Gastrocnemius medialis (tissue), 4 donors: ENCODE results near the gene GOSR1. TPM values are rescaled to one million over a fixed set of nuclear protein-coding genes. Genes with fewer than 3 reads are reported as not detected.
"Not testable (repeated sequence)": the region's sequence is repeated elsewhere in the genome, so short reads cannot be mapped to it uniquely, and the experiment has no call there.

Experiments used
- ATAC-seq, 2 donors: fragments of 150-250 bp; one replicate each; pipeline ENCODE4 v1.9.1; 2016
- DNase-seq, 2 donors: peaks; one replicate each; pipeline ENCODE4 v3.0.0-alpha.2; 2019
- H3K27ac ChIP-seq, 4 donors: fragments of 200-600 bp; sonication (generic); 1 replicate in 1 of 4; 2 replicates in 3 of 4; pipeline ENCODE4 v1.5.1; 2016 to 2018; ENCODE audit warnings: mild to moderate bottlenecking in 2 of 4, moderate library complexity in 1 of 4
- H3K27me3 ChIP-seq, 3 donors: fragments of 200-600 bp; sonication (generic) in 2 of 3; 1 replicate in 1 of 3; 2 replicates in 2 of 3; pipeline versions ENCODE4 v1.5.1 to v1.6.0; 2016 to 2019; ENCODE audit warnings: mild to moderate bottlenecking in 1 of 3, moderate library complexity in 1 of 3
- H3K36me3 ChIP-seq, 2 donors: fragments of 200-600 bp; sonication (generic) in 1 of 2; one replicate each; pipeline ENCODE4 v1.5.1; 2017 to 2018
- H3K4me1 ChIP-seq, 2 donors: fragments of 200-600 bp; sonication (generic) in 1 of 2; one replicate each; pipeline ENCODE4 v1.5.1; 2016 to 2017; ENCODE audit warnings: mild to moderate bottlenecking in 2 of 2
- H3K4me3 ChIP-seq, 4 donors: fragments of 200-600 bp; sonication (generic) in 3 of 4; 1 replicate in 1 of 4; 2 replicates in 3 of 4; pipeline ENCODE4 v1.5.1; 2016 to 2019; ENCODE audit warnings: mild to moderate bottlenecking in 2 of 4
- H3K9me3 ChIP-seq, 3 donors: fragments of 200-600 bp; sonication (generic) in 2 of 3; 1 replicate in 1 of 3; 2 replicates in 2 of 3; pipeline ENCODE4 v1.5.1; 2016 to 2019
- POLR2A ChIP-seq, 2 donors: fragments of 450-650 bp; IDR thresholded peaks; one replicate each; pipeline ENCODE4 v1.6.1; 2017; ENCODE audit warnings: antibody characterized with exemption in 2 of 2, mild to moderate bottlenecking in 2 of 2, moderate library complexity in 2 of 2
- in situ Hi-C, 4 donors: fragments of 200-750 bp; cut with MboI; loops; one replicate each; pipeline versions ENCODE4 v1.15.0 to v1.8.0; 2017; ENCODE audit warnings: low sequenced_read_pairs in 4 of 4
- intact Hi-C: fragments of 100-400 bp; cut with DNase I; formaldehyde crosslinking; loops from one replicate; pipeline ENCODE4 v1.15.1; 2023; ENCODE audit warnings: low total_unique reads
- total RNA-seq, 4 donors: library from RNA; depleted of rRNA; stranded (reverse); fragments of >200 nt; gene quantifications; one replicate each; pipeline versions ENCODE4 v1.1.0 to v1.2.3, GENCODE V29; 2016
- TF ChIP-seq, protein P1 (sequence below), 5 experiments: fragments of 450-650 bp in 3 of 5; fragments of 200-600 bp in 2 of 5; sonication (generic) in 2 of 5; IDR thresholded peaks in 4 of 5; conservative IDR thresholded peaks in 1 of 5; 1 replicate in 4 of 5; 2 replicates in 1 of 5; pipeline ENCODE4 v1.5.1; 2016 to 2019; ENCODE audit warnings: antibody characterized with exemption in 5 of 5, mild to moderate bottlenecking in 3 of 5, moderate library complexity in 3 of 5

GOSR1 gene
- total RNA-seq, 4 donors from 2014 or later, result 22.7 to 29.1 (median 25.8) TPM

DNA sequence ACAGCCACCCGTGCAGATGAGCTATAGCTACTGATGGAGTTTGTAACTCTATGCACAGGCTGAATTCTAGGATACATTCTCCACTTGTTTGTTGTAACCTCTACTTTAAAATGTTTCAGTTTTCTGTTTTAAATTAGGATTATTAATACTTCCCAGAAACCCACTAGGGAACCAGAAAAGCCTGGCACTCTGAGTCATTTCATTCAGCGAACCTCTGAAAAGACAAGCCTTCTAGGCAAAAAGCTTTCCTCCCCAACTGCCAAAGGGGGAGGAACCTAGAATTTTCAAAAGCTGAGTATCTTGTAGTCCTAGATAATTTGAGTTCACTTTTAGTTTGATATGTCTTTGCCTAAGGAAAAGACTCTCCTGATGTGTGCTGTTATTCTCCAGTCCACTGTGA is 43.2 kb downstream of the GOSR1 start:
- TF ChIP-seq, protein P1, sequence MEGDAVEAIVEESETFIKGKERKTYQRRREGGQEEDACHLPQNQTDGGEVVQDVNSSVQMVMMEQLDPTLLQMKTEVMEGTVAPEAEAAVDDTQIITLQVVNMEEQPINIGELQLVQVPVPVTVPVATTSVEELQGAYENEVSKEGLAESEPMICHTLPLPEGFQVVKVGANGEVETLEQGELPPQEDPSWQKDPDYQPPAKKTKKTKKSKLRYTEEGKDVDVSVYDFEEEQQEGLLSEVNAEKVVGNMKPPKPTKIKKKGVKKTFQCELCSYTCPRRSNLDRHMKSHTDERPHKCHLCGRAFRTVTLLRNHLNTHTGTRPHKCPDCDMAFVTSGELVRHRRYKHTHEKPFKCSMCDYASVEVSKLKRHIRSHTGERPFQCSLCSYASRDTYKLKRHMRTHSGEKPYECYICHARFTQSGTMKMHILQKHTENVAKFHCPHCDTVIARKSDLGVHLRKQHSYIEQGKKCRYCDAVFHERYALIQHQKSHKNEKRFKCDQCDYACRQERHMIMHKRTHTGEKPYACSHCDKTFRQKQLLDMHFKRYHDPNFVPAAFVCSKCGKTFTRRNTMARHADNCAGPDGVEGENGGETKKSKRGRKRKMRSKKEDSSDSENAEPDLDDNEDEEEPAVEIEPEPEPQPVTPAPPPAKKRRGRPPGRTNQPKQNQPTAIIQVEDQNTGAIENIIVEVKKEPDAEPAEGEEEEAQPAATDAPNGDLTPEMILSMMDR (IDR thresholded peaks at IDR 0.05 in 4 of 5, conservative IDR thresholded peaks at IDR 0.05 in 1 of 5), result no peak
- no peak for TF ChIP-seq POLR2A (IDR thresholded peaks at IDR 0.05)
- DNase-seq (no peak), ATAC-seq (no peak)
- peaks cover 6 to 8% of the 10 kb centered on the region in 2 donors for H3K4me1 ChIP-seq
- H3K36me3 ChIP-seq, result peaks cover 0 to 33% of the 10 kb centered on the region in 2 donors
- intact Hi-C loops (no loop called here), in situ Hi-C loops (no loop called here)
- no peak overlapping the region for H3K27ac ChIP-seq
- H3K27me3 ChIP-seq, result no peaks in the 10 kb centered on the region
- no peaks in the 10 kb centered on the region for H3K9me3 ChIP-seq
- no peak overlapping the region for H3K4me3 ChIP-seq

DNA sequence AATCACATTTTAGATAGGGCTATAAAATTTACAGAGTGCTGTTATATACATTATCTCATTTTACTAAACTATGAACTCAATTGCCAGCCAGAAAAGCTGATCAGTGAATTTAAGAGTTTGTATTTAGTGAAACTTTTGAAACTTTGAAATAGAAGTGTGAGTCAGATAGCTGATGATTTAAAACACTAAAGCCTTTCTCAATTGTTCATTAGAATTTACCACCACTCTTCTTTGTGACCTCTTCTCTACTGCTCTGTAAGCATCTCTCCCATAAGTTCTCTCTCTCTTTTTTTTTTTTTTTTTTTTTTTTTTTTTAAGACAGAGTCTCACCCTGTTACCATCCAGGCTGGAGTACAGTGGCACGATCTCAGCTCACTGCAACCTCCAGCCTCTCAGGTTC is 43.7 kb downstream of the GOSR1 start:
- Histone ChIP-seq H3K36me3 (peaks cover 0 to 33% of the 10 kb centered on the region in 2 donors), H3K4me1 (peaks cover 6 to 8% of the 10 kb centered on the region in 2 donors), H3K4me3 (no peak overlapping the region), H3K9me3 (no peaks in the 10 kb centered on the region), H3K27me3 (no peaks in the 10 kb centered on the region), H3K27ac (no peak overlapping the region)
- in situ Hi-C loops (no loop called here), intact Hi-C loops (no loop called here)
- TF ChIP-seq, protein P1 (IDR thresholded peaks at IDR 0.05 in 4 of 5, conservative IDR thresholded peaks at IDR 0.05 in 1 of 5), result no peak
- TF ChIP-seq POLR2A (IDR thresholded peaks at IDR 0.05), result no peak
- ATAC-seq (no peak), DNase-seq (no peak)

GRCh38 chr17:30521766-30522165 is 44.6 kb downstream of the GOSR1 start:
- in situ Hi-C loops (no loop called here), intact Hi-C loops (no loop called here)
- ATAC-seq, result no peak

DNA sequence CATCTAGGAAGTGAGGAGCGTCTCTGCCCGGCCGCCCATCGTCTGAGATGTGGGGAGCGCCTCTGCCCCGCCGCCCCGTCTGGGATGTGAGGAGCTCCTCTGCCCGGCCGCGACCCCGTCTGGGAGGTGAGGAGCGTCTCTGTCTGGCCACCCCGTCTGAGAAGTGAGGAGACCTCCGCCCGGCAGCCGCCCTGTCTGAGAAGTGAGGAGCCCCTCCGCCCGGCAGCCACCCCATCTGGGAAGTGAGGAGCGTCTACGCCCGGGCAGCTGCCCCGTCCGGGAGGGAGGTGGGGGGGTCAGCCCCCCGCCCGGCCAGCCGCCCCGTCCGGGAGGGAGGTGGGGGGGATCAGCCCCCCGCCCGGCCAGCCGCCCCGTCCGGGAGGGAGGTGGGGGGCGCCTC is 46.0 kb downstream of the GOSR1 start:
- H3K9me3 ChIP-seq, H3K4me1 ChIP-seq, DNase-seq, H3K27ac ChIP-seq, H3K27me3 ChIP-seq, intact Hi-C loops, in situ Hi-C loops, H3K4me3 ChIP-seq, ATAC-seq: not testable (repeated sequence)
- peaks cover 0 to 33% of the 10 kb centered on the region in 2 donors for H3K36me3 ChIP-seq

More at GRCh38 chr17:30521766-30522165, 44.6 kb downstream of the GOSR1 start:
- TF ChIP-seq POLR2A (IDR thresholded peaks at IDR 0.05), result no peak
- TF ChIP-seq, protein P1 (IDR thresholded peaks at IDR 0.05 in 4 of 5, conservative IDR thresholded peaks at IDR 0.05 in 1 of 5), result no peak
- Histone ChIP-seq H3K4me1 (peaks cover 6 to 8% of the 10 kb centered on the region in 2 donors), H3K4me3 (no peak overlapping the region), H3K36me3 (peaks cover 0 to 33% of the 10 kb centered on the region in 2 donors), H3K9me3 (no peaks in the 10 kb centered on the region), H3K27me3 (no peaks in the 10 kb centered on the region), H3K27ac (no peak overlapping the region)
- no peak for DNase-seq

- H3K36me3 ChIP-seq, result peaks cover 0 to 24% of the 10 kb centered on the region in 2 donors
- H3K9me3 ChIP-seq, result no peaks in the 10 kb centered on the region
- peaks cover 6 to 8% of the 10 kb centered on the region in 2 donors for H3K4me1 ChIP-seq
- DNase-seq, result no peak
- ATAC-seq, result no peak
- no peak overlapping the region for H3K4me3 ChIP-seq
- in situ Hi-C loops (no loop called here), intact Hi-C loops (no loop called here)
- no peak overlapping the region for H3K27ac ChIP-seq
- no peak for TF ChIP-seq POLR2A (IDR thresholded peaks at IDR 0.05)
- TF ChIP-seq, protein P1 (IDR thresholded peaks at IDR 0.05 in 4 of 5, conservative IDR thresholded peaks at IDR 0.05 in 1 of 5), result no peak
- no peaks in the 10 kb centered on the region for H3K27me3 ChIP-seq
Measured at GRCh38 chr17:30524847-30525246, 47.6 kb downstream of the GOSR1 start.
